H9 (cell line): ENCODE results near the gene PPT1. TPM values are rescaled to one million over a fixed set of nuclear protein-coding genes. Genes with fewer than 3 reads are reported as not detected.

ENCODE experiments used
- DNase-seq: peaks from one replicate; pipeline ENCODE4 v3.0.0-alpha.2; 2017
- H2AFZ ChIP-seq: one replicate; pipeline ENCODE4 v1.6.1; 2013; ENCODE audit warnings: mild to moderate bottlenecking, low read length, control low read depth, moderate library complexity
- H2AK5ac ChIP-seq: 2 replicates; pipeline ENCODE4 v1.6.1; 2013; ENCODE audit warnings: low read length, control low read depth, mixed read lengths; ENCODE audit not compliant: insufficient read length
- H2BK120ac ChIP-seq: one replicate; pipeline ENCODE4 v1.6.1; 2013; ENCODE audit warnings: low read depth, mild to moderate bottlenecking, low read length, control low read depth, inconsistent platforms; ENCODE audit not compliant: poor library complexity, severe bottlenecking
- H2BK12ac ChIP-seq: 2 replicates; pipeline ENCODE4 v1.6.1; 2013; ENCODE audit warnings: low read length, control low read depth, mixed read lengths, low read depth; ENCODE audit not compliant: insufficient read length
- H2BK15ac ChIP-seq: 2 replicates; pipeline ENCODE4 v1.6.1; 2013; ENCODE audit warnings: low read depth, low read length, control low read depth
- H2BK20ac ChIP-seq: one replicate; pipeline ENCODE4 v1.6.1; 2013; ENCODE audit warnings: low read depth, mild to moderate bottlenecking, low read length, control low read depth, inconsistent platforms; ENCODE audit not compliant: poor library complexity, severe bottlenecking
- H2BK5ac ChIP-seq: 2 replicates; pipeline ENCODE4 v1.6.1; 2013; ENCODE audit warnings: low read length, control low read depth, mixed read lengths; ENCODE audit not compliant: insufficient read length
- H3K14ac ChIP-seq: 2 replicates; pipeline ENCODE4 v1.6.1; 2013; ENCODE audit warnings: low read length, control low read depth; ENCODE audit not compliant: insufficient read depth
- H3K18ac ChIP-seq: 2 replicates; pipeline ENCODE4 v1.6.1; 2013; ENCODE audit warnings: low read depth, mild to moderate bottlenecking, mixed read lengths, low read length, control low read depth; ENCODE audit not compliant: insufficient read length
- H3K23ac ChIP-seq: 2 replicates; pipeline ENCODE4 v1.6.1; 2013; ENCODE audit warnings: low read length, control low read depth, mixed read lengths, low read depth; ENCODE audit not compliant: insufficient read length
- H3K23me2 ChIP-seq: 2 replicates; pipeline ENCODE4 v1.6.1; 2013; ENCODE audit warnings: low read depth, mild to moderate bottlenecking, mixed read lengths, low read length, control low read depth; ENCODE audit not compliant: insufficient read length, poor library complexity, severe bottlenecking
- H3K27ac ChIP-seq: 2 replicates; pipeline ENCODE4 v1.5.1; 2013; ENCODE audit warnings: low read length, control low read depth, mixed read lengths, low read depth; ENCODE audit not compliant: insufficient read length
- H3K27me3 ChIP-seq: 2 replicates; pipeline ENCODE4 v1.6.1; 2013; ENCODE audit warnings: low read length, control low read depth, inconsistent platforms; ENCODE audit not compliant: insufficient read depth
- H3K4ac ChIP-seq: 2 replicates; pipeline ENCODE4 v1.6.1; 2013; ENCODE audit warnings: low read depth, mild to moderate bottlenecking, control low read depth, inconsistent platforms, low read length, moderate library complexity
- H3K4me1 ChIP-seq: 2 replicates; pipeline ENCODE4 v1.6.1; 2013; ENCODE audit warnings: low read length, control low read depth, inconsistent platforms; ENCODE audit not compliant: insufficient read depth
- H3K4me2 ChIP-seq: 2 replicates; pipeline ENCODE4 v1.6.1; 2013; ENCODE audit warnings: low read length, control low read depth, mixed read lengths; ENCODE audit not compliant: insufficient read length, insufficient read depth
- H3K56ac ChIP-seq: 2 replicates; pipeline ENCODE4 v1.6.1; 2013; ENCODE audit warnings: low read depth, mild to moderate bottlenecking, mixed read lengths, low read length, control low read depth; ENCODE audit not compliant: insufficient read length
- H3K79me1 ChIP-seq: 2 replicates; pipeline ENCODE4 v1.6.1; 2013; ENCODE audit warnings: low read depth, mild to moderate bottlenecking, moderate library complexity, low read length, control low read depth, inconsistent platforms; ENCODE audit not compliant: insufficient read depth, poor library complexity, severe bottlenecking
- H3K79me2 ChIP-seq: 2 replicates; pipeline ENCODE4 v1.6.1; 2013; ENCODE audit warnings: low read length, control low read depth, inconsistent platforms; ENCODE audit not compliant: insufficient read depth
- H3K9ac ChIP-seq: 2 replicates; pipeline ENCODE4 v1.6.1; 2013; ENCODE audit warnings: low read length, control low read depth, mixed read lengths; ENCODE audit not compliant: insufficient read length; ENCODE audit errors: extremely low read depth
- H3K9me3 ChIP-seq: one replicate; pipeline ENCODE4 v1.6.1; 2013; ENCODE audit warnings: low read depth, low read length, inconsistent platforms; ENCODE audit not compliant: control insufficient read depth
- H3T11ph ChIP-seq: one replicate; pipeline ENCODE4 v1.6.1; 2013; ENCODE audit warnings: mild to moderate bottlenecking, low read length, control low read depth, inconsistent platforms
- H4K20me1 ChIP-seq: one replicate; pipeline ENCODE4 v1.6.1; 2013; ENCODE audit not compliant: control insufficient read depth, insufficient read length, insufficient read depth
- H4K5ac ChIP-seq: 2 replicates; pipeline ENCODE4 v1.6.1; 2013; ENCODE audit warnings: low read depth, mild to moderate bottlenecking, mixed read lengths, low read length, control low read depth; ENCODE audit not compliant: insufficient read length
- H4K8ac ChIP-seq: replicated peaks from 2 replicates; pipeline ENCODE4 v1.6.1; 2013; ENCODE audit warnings: low read length, control low read depth, mixed read lengths, low read depth; ENCODE audit not compliant: insufficient read length
- H4K91ac ChIP-seq: 2 replicates; pipeline ENCODE4 v1.6.1; 2013; ENCODE audit warnings: low read depth, mild to moderate bottlenecking, moderate library complexity, mixed read lengths, low read length, control low read depth; ENCODE audit not compliant: insufficient read length
- H3K27ac Mint-ChIP-seq, 3 experiments: 2 replicates in 2 of 3; 3 replicates in 1 of 3; pipeline ENCODE4 v1.8.0; 2020 to 2021; ENCODE audit warnings: mixed read lengths in 3 of 3, mild to moderate bottlenecking in 1 of 3, moderate library complexity in 1 of 3
- H3K27me3 Mint-ChIP-seq: 2 replicates; pipeline ENCODE4 v1.8.0; 2021; ENCODE audit warnings: low read depth, mild to moderate bottlenecking, moderate library complexity, mixed read lengths
- H3K36me3 Mint-ChIP-seq, 3 experiments: 2 replicates in 2 of 3; 3 replicates in 1 of 3; pipeline ENCODE4 v1.8.0; 2020 to 2021; ENCODE audit warnings: low read depth in 3 of 3, mixed read lengths in 3 of 3; ENCODE audit not compliant: insufficient read depth in 1 of 3
- H3K4me1 Mint-ChIP-seq, 2 experiments: 2 replicates each; pipeline ENCODE4 v1.8.0; 2020; ENCODE audit warnings: mixed read lengths in 2 of 2
- H3K4me3 Mint-ChIP-seq, 2 experiments: 2 replicates in 1 of 2; 3 replicates in 1 of 2; pipeline ENCODE4 v1.8.0; 2020 to 2021; ENCODE audit warnings: mild to moderate bottlenecking in 2 of 2, mixed read lengths in 2 of 2, moderate library complexity in 1 of 2
- H3K9me3 Mint-ChIP-seq, 2 experiments: 2 replicates in 1 of 2; 3 replicates in 1 of 2; pipeline ENCODE4 v1.8.0; 2020; ENCODE audit warnings: mild to moderate bottlenecking in 2 of 2, mixed read lengths in 2 of 2, moderate library complexity in 1 of 2
- CTCF ChIP-seq: fragments of 200-600 bp; sonication (generic); conservative IDR thresholded peaks from 3 replicates; pipeline ENCODE4 v1.8.0; 2021; ENCODE audit warnings: antibody characterized with exemption, mild to moderate bottlenecking
- WGBS: extraction: QIAGEN DNeasy Blood & Tissue Kit; methylation state at CpG from one replicate; pipeline ENCODE4 v1.1.7; 2013; ENCODE audit warnings: missing lambda C conversion rate, low lambda C conversion rate, mixed read lengths; ENCODE audit not compliant: insufficient read length; ENCODE audit errors: extremely low coverage; 5-methylcytosine and 5-hydroxymethylcytosine counted together
- total RNA-seq: library from RNA; stranded (reverse); gene quantifications from 2 replicates; pipeline ENCODE4 v1.2.1, GENCODE V29; 2021

The PPT1 gene
- total RNA-seq, 1 experiment from 2014 or later: 109 TPM

- H3K23ac ChIP-seq: no peak overlapping the region
- peak overlapping the region; percentile 91 for H3K9ac ChIP-seq
- peaks cover 2% of the 10 kb centered on the region; the same call in 1 of the 2 replicates for H3K4me1 ChIP-seq
- no peak overlapping the region for H2BK5ac ChIP-seq
- H3K18ac ChIP-seq: peak overlapping the region; percentile 47
- Mint-ChIP-seq H3K9me3 (no peaks in the 10 kb centered on the region; a peak in 1 of 5 replicates), H3K4me1 (peaks cover 6 to 16% of the 10 kb centered on the region in 2 experiments), H3K27me3 (peaks cover 14% of the 10 kb centered on the region), H3K27ac (peak overlapping the region; percentile 78 to 95 (median 79); a peak in 5 of 7 replicates), H3K4me3 (peak overlapping the region; percentile 92), H3K36me3 (peaks cover 5 to 10% (median 5%) of the 10 kb centered on the region in 3 experiments; a peak in 3 of 7 replicates)
- no peak overlapping the region for H3K4ac ChIP-seq
- H4K20me1 ChIP-seq: no peaks in the 10 kb centered on the region
- WGBS: no CpG with 5 or more reads among the region's 9 CpGs
- peaks cover 6% of the 10 kb centered on the region for H3K79me1 ChIP-seq
- H3T11ph ChIP-seq: no peak overlapping the region
- H4K91ac ChIP-seq: no peak overlapping the region
- no peak for TF ChIP-seq CTCF
- peaks cover 5% of the 10 kb centered on the region for H3K23me2 ChIP-seq
- peak overlapping the region; percentile 94 for H3K4me2 ChIP-seq
- H2AFZ ChIP-seq: peak overlapping the region; percentile 11
- H2BK20ac ChIP-seq: no peak overlapping the region
- peak overlapping the region; percentile 83 for H3K14ac ChIP-seq
- no peak overlapping the region for H3K56ac ChIP-seq
- H2BK12ac ChIP-seq: no peak overlapping the region
- no peaks in the 10 kb centered on the region for H3K27me3 ChIP-seq
- H3K27ac ChIP-seq: no peak overlapping the region
- no peak overlapping the region for H2BK15ac ChIP-seq
- DNase-seq: no peak
- H4K8ac ChIP-seq: no peak overlapping the region
- H2BK120ac ChIP-seq: no peak overlapping the region
- peaks cover 6% of the 10 kb centered on the region; the same call in 1 of the 2 replicates for H3K79me2 ChIP-seq
- H3K9me3 ChIP-seq: no peaks in the 10 kb centered on the region
- peak overlapping the region; percentile 31 for H4K5ac ChIP-seq
- H2AK5ac ChIP-seq: no peak overlapping the region
These were observed 441 bp downstream of the PPT1 start for GRCh38 chr1:40096646-40096976.
